HG03196 (cell line): ENCODE measurements around the gene DUSP12.
"Not testable (repeated sequence)": the region's sequence is repeated elsewhere in the genome, so short reads cannot be mapped to it uniquely, and the experiment has no call there.

Experiments used
- ATAC-seq: cut with Tn5 transposase; IDR thresholded peaks from one replicate; pipeline ENCODE4 v1.9.1; 2021; ENCODE audit not compliant: unreplicated experiment

Gene DUSP12

DNA sequence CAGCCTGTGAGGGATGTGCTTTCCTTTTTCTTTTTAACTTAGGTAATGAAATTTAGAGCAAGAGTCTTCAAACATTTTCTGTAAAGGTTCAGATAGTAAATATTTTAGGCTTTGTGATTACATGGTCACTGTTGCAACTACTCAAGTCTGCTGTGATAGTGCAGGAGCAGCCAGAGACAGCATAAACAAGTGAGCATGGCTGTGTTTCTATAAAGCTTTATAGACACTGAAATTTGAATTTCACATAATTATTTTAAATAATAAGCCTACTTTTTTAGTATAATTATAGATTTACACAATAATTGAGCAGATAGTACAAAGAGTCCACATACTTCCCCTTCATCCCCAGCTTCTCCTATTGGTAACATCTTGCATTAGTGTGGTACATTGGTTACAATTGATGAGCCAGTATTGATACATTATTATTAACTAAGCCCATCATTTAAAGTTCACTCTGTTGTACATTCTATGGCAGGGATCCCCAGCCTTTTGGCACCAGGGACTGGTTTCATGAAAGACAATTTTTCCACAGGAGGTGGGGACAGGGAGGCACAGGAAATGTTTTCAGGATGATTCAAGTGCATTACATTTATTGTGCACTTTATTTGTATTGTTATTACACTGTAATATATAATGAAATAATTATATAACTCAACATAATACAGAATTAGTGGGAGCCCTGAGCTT, 19.5 kb downstream of the DUSP12 start:
- no peak for ATAC-seq

DNA sequence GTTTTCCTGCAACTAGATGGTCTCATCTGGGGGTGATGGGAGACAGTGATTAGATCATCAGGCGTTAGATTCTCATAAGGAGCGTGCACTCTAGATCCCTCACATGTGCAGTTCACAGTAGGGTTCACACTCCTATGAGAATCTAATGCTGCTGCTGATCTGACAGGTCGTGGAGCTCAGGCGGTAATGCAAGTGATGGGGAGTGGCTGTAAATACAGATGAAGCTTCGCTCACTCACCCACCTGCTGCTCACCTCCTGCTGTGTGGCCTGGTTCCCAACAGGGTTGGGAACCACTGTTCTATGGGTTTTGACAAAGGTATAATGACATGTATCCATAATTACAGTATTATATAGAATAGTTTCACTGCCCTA, 20.1 kb downstream of the DUSP12 start:
- not testable (repeated sequence) for ATAC-seq

DNA sequence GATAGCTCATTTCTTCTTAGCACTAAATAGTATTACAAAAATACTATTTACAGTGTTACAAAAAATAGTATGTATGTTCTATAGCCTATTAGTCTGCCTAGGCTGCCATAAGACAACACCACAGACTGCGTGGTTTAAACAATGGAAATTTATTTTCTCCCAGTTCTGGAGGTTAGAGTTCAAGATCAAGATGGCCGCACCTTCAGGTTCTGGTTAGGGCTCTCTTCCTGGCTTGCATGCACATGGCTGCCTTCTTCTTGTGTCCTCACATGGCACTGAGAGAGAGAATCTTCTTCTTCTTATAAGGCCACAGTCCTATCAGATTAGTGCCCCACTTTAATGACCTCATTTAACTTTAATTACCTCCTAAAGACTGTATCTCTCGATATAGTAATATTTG, 20.7 kb downstream of the DUSP12 start:
- ATAC-seq = no peak

DNA sequence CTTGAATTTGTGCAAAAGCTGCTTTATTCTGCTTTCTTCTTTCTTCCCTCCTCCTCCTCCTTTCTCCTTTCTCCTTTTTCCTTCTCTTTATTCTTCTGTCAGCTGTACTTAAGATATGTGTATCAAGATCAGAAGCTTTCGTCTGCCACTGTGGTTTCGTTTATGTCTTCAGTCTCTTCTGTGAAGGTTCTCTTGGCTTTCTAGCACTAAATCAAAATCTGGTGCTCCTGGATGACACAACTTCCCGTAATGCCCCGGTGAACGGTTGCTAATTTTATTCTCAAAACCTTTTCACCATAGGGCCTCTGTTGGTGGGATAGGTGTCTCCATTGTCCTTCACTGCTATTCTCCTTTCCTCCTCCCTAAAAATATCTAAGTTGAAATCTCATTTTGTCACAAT, 21.6 kb downstream of the DUSP12 start:
- ATAC-seq = no peak

DNA sequence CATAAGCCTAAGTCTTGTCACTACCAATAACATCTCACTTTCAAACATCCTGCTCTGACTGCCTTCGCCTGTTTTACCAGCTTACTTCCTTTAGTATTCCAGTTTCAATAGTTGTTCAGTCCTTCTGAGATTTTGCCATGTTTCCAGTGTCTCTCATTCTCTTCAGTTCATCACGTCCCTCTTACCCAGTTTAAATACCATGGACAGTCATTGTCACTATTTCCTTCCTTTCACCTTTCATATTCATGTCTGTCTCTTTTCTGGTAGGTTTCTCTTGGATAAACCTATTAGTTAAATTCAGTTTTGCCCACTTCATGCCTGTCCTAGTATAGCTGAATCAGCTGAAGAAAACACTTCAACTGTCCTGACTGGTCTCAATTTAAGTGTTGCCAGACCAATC, 22.4 kb downstream of the DUSP12 start:
- no peak for ATAC-seq

DNA sequence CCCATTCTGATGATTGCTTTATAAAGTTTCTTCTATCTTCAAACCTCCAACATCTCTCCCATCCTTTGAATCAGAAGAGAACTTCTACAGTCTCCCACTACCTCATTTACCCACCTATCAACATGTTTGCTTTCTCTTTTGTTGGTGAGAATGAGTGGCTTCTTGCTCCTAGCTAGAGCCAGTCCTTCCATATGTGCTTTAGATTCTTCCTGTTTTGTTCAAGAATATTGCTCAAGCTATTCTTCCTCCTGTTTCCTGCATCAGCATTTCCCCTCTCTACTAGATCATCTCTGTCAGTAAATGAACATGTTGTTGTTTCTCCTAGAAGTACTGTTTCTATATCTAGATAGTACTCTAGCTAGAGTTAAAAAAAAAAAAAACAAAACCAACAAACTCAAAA, 22.8 kb downstream of the DUSP12 start:
- ATAC-seq = no peak

DNA sequence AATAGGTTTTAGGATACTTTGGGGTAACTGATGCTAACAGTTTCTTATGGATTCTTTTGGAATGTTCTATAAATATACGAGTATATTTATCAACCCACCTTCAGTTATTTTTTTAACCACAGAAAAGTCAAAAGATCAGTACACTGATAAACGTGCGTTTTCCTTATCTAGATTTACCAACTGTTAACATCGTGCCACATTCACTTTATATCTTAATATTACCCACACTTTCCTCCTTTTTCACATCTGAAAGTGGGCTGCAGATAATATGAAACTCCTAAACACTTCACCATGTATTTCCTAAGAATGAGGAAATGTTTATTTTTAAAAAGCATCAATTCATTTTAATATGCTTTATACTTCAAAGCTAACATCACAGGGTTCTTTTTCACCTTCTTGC, 24.2 kb downstream of the DUSP12 start:
- ATAC-seq = no peak

DNA sequence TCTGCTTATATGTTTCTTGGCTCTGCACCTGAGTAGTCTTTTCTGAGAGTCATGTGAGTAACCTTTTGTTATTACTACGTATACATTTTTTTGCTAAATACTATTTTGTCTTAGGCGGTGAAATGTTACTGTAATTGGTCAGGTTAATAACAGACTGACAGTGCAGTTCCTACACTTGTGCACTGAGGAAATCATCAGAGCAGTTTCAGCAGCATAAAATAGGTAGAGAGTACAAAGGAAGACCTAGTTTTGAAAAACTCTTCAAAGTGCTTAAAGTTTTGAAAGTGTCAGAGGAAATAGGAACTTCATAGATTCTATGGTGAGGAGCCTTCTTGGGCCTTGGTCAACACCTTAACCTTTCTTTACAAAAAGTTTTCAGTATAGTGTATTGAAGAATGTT, 27.7 kb downstream of the DUSP12 start:
- ATAC-seq = no peak

DNA sequence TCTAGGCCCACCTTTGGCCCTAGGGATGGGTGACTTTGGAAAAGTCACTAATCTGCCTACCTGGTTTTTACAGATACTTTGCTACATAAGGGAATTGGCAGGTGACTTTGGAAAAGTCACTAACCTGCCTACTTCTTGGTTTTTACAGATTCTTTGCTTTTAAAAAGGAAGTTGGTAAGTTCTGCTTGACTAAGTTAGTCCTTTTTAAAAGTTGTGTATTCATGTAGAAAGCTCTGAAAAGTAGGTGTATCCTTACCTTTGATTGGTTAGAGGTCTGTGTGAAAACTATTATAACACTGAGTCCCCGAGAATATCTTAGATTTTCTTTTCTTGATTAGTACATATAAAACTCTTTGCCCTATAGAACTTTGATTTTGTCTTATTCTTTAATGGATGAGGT, 28.9 kb downstream of the DUSP12 start:
- no peak for ATAC-seq

DNA sequence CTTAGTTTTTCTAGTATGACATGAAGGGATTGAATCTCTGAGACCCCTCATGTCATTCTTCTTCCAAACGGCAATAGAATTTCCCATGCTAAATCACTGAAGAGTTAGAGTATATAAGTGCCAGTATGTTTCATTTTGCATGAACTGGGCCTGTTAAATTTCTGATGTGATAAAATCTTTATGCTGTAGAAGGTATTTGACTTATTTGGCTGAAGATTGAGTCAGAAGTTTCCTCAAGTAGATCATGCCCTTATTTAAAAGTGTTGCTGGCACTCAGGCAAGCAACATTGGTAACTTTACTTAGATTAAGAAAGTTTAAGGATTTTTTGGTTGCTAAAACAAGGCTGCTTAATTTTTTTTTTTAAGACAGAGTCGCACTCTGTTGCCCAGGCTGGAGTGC, 29.8 kb downstream of the DUSP12 start:
- ATAC-seq = no peak

DNA sequence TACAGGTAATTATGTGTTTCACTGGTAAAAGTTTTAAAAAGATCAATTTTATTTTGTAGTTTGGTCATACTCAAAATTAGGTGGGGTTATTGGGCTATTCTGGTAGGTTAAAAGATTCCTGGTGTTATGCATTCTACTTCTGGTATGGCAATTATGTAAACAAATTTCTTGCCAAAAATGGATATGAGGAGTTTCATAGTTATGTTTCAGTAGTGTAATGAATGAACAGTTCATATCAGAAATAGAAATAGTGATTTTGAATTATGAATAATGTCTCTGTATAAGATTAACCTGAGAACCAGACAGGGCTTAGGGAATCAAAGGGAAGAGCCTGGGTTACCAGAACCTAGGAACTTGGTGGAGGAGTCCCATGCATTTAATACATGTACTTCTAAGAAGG, 32.4 kb downstream of the DUSP12 start:
- no peak for ATAC-seq

DNA sequence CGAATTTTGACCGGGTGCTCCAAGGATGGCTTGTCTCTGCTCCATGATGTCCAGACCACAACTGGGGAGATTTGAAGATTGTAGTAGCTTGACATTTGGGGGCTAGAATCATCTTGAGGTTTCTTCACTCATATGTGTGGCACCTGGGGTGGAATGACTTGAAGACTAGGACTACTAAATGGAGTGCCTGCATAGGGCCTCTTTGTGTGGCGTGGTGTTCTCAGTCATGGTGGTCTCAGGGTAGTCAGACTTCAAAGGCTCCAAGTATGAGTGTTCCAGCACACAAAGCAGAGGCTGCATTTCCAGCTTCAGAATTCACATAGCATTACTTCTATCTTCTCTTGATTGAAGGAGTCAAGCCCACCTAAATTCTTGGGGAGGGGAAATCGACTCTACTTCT, 33.3 kb downstream of the DUSP12 start:
- ATAC-seq = no peak

DNA sequence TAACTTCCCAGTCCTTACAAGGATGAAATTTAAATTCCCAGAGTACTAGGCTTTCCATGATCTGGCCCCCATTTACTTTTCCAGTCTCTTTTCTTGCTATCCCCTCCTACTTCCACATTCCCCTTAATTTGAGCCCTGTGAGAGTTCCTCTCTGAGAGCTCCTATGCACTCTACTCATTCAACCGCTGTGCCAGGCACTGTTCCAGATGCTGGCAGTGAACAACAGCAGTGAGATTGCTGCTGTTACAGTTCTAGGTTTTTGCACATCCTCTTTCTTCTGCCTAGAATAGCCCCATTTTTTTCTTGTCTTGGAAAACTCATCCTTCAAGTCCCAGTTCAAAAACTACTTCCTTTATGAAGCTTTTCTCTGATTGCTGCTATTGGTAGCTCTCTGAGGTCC, 35.4 kb downstream of the DUSP12 start:
- ATAC-seq = no peak

DNA sequence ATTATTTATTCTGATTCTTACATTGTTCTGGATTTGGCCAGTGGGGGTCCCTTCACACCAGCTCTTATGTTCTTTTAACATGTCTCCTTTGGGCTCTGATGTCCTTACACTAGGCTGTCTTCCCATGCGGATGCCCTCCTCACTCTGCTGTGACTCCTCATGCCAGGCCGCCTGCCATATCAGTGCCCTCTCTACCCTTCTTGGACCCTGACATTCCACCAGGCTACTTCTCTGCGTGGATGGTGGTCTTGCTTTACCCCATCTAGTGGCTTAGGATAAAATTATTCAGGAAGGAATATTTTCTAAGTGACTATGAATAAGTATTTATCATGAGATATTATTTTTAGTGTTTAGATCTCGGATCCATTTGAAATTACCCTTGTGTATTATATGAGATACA, 37.8 kb downstream of the DUSP12 start:
- ATAC-seq = no peak

DNA sequence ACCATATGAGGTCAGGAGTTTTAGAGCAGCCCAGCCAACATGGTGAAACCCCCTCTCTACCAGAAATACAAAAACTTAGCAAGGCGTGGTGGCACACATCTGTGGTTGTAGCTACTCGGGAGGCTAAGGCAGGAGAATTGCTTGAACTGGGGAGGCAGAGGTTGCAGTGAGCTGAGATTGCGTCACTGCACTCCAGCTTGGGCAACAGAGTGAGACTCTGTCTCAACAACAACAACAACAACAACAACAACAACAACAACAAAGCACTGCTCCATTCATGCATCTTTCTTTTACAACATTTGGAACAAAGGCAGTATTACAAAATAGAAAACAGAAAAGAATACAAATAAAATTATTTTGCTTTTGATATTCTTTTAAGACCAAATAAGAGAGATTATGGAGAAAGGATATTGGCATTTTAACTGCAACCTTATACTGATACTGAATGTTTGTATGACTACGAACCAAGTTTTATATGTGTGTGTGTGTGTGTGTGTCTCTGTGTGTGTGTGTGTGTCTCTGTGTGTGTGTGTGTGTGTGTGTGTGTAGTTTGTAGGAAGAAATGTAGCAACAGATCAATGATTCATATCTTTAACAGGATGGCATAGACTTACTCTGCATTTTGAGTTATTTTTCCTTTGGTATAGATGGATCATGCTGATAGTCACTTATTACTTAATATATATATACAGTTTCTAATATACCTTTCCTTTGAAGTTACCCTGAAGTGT, 41.2 kb downstream of the DUSP12 start:
- ATAC-seq = no peak

DNA sequence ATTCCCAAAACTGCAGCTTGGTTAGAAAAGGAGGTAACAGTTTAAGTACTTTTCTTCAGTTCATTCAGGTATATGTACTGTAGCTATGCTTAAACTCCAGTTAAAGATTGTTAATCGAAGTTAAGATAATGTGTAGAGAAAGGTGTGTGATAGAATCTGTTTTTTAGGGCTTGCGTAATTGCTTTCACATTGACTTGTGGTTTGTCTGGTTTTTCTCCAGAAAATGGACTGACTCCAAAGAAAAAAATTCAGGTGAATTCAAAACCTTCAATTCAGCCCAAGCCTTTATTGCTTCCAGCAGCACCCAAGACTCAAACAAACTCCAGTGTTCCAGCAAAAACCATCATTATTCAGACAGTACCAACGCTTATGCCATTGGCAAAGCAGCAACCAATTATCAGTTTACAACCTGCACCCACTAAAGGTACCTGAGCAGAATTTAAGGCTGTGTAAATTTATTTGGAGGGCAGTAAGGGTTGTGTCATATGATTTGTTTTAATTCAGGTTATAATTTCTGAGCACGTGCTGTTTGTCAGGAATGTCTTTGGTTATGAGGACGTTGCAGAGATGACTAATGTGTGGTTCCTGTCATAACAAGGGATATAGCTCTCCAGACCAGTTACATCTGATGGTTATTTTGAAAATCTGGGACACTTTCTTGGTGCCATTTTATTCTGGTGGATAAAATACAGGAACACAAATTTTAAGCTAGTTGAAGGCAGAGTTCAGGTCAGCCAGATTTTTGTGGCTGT, 42.5 kb downstream of the DUSP12 start:
- ATAC-seq = peak; percentile 10

DNA sequence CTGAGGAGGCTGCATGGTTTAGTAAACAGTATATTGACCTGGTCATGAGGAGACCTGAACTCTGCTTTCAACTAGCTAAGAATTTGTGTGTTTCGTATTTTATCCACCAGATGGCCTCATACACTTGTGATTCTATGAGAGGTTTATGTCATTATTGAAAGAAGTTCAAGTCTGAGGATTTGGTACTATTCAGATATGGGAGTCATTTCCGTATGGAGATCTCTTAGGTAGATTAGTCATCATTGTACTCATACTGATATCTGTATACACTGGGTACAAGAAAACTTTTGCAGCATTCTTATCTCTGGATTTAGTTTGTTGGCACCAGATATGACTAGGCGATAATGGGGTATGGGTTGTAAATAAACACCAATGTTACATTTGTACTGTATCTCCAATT, 43.2 kb downstream of the DUSP12 start:
- peak; percentile 80 for ATAC-seq

DNA sequence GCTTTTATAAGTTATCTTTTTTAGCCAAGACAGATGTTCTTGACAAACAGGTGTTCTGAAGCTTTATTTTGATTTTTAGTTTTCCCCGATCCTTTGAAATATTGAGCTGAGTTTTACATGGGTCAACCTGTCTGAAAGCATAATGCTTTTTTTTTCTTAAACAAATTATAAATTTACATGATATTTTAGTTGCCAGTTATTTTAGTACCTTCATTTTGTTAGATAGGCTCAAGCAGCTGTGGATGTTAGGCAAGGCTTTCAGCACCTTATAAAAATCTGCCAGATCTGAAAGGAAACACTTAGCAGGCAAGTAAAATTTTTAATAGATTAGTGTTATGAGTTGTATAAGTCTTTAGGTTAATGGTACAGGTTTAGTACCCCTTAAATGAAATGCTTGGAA, 50.2 kb downstream of the DUSP12 start:
- ATAC-seq = no peak

DNA sequence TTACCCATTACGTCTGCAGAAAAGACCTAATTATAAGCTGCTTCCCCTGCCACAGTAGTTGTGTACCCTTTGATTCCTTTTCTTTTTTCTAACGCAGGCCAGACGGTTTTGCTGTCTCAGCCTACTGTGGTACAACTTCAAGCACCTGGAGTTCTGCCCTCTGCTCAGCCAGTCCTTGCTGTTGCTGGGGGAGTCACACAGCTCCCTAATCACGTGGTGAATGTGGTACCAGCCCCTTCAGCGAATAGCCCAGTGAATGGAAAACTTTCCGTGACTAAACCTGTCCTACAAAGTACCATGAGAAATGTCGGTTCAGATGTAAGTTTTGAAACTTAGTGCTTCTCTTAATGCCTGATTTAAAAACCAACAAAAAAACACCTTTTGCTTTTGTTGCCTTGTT, 52.4 kb downstream of the DUSP12 start:
- ATAC-seq = no peak

DNA sequence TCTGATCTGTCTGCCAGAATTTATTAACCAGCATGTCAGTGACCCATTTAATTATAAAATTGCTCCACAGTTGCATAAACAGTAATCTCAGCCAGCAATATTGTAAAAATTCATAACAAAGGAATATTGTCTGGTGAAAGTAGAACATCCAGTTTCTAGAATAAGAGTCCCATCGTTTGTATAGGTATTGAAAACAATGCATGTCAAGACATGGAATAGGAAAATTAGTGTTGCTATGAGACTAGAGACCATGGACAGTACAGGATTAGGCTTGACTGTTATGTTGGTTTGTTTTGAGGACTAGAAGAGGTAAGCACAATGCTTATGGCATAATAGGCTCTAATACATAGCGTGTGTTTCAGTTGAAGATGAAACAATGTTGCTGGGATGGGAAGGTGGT, 53.6 kb downstream of the DUSP12 start:
- ATAC-seq = no peak

DNA sequence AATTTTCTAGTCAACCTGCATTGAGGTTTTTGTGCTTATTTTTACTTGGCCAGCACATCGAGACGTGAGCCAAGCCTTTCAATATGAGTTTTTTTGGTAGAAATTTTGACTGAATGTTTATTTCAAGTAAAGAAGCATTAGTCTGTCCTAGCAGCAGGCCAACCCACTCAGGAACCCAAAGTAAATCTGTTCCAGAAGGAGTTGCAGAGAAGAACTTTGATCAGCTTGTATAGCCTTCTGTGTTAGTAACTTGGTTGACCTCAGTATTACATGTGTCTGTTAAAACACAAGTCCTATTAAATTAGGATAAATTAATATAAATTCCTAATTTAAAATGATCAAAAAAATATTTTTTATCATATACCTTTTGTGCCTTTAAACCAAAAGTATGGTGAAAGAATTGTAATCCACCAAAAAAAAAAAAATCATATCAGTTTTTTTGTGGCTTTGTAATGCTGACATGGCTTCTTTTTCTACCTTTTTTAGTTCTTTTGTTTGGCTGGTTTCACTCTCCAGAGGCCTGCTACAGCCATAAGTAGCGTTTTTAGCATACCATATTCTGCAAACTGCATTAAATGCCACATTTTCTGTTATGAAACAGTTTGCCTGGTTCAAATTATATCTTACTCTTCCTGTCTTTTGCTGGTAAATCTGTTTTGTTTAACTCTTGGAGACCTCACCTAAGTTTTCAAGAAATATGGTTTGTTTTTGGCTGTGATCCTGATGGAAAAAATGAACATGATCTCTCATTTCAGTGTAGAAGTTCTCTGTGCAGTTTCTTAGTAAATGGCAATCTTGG, 56.0 kb downstream of the DUSP12 start:
- no peak for ATAC-seq
